ENCODE results near the gene ZNF76.

ZNF76 gene

DNA sequence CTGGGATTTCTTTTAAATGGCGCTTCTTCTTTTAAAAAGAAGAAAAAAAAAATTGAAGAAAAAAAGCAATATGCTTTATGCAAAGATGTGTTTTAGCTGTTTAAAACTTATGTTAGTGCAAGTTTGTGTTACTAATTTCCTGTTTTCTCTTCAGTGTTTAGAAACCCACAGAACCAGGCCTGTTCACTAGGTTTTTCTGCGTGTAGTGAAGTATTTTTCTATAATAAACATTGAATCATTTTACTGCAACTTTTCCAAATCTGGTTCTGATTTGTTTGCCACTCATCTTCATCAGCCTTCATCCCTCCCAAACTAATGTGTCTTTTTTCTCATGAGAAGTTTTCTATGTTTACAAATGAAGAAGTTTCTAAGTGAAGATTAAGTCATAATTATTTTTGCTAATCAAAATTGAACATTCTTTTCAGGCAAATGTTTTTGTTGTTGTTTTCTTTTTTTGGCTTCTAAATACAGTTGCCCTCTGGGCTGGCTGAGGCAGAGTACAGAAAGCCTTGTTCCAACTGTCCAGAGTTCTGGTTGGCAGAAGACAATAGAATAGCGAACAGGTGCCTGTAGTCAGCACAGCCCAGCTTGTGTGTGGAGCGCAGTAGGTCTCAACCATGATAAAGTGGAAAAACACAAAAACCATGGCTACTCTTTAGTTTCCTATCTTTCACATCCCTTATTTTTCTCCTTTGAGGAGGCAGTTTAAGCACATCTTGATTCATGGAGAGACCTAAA lies 14.5 kb downstream of the ZNF76 start:
- no peak for TF ChIP-seq TAF1 (IDR thresholded peaks at IDR 0.05; ENCODE audit: borderline replicate concordance, low read depth, low read length)
- no peak for TF ChIP-seq POLR2AphosphoS5 (IDR thresholded peaks at IDR 0.05; ENCODE audit: low read depth, low read length)
- no peak for TF ChIP-seq POLR2A (IDR thresholded peaks at IDR 0.05; ENCODE audit: low read depth, low read length)
- no peak for FAIRE-seq
- DNase-seq (ENCODE audit: insufficient read length): no peak

DNA sequence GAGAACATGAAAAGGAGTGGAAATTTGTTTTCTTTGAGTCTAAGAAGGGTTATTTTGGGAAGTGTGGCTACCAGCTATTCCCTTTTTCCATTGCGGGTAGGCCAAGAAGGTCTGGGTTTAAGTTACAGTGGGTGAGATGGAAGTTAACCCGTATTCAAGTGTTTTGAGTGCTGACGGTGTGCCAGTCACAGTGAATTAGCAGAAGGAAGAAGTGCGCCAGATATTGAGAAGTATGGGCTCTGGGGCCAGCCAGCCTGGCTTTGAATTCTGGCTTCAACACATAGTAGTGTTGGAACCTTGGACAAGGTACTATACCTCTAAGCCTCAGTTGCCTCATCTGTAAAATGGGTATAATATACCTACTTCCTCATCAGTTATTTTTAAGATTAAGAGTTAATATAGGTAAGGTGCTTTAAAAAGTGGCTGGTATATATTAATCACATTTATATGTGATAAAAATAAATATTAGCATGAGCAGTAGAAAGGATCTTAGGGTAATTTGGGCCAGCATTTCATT lies 16.3 kb downstream of the ZNF76 start:
- FAIRE-seq (no peak), DNase-seq (ENCODE audit: insufficient read length) (no peak)
- TF ChIP-seq TAF1 (IDR thresholded peaks at IDR 0.05; ENCODE audit: borderline replicate concordance, low read depth, low read length) (no peak), POLR2AphosphoS5 (IDR thresholded peaks at IDR 0.05; ENCODE audit: low read depth, low read length) (no peak), POLR2A (IDR thresholded peaks at IDR 0.05; ENCODE audit: low read depth, low read length) (no peak)

DNA sequence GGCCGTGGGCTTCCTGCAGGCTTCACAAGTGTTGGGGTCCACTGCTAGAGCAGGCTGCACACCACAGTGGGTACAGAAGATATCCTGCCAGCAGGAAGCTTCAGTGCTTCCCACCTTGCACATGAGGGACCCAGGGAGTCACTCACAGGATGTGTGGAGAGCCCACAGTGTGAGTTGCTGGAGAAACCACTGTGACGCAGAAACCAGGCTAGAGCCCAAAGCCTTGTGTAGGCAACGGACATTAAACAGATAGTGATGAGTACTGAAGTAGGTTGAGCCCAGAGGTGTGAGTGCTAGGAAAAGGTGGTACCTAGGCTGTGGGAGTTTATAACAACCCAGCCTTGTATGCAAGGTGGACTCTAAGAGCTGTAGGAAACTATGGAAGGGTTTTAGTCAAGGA lies 19.2 kb downstream of the ZNF76 start:
- no peak for DNase-seq (ENCODE audit: insufficient read length)
- TF ChIP-seq TAF1 (IDR thresholded peaks at IDR 0.05; ENCODE audit: borderline replicate concordance, low read depth, low read length): no peak
- no peak for TF ChIP-seq POLR2AphosphoS5 (IDR thresholded peaks at IDR 0.05; ENCODE audit: low read depth, low read length)
- no peak for TF ChIP-seq POLR2A (IDR thresholded peaks at IDR 0.05; ENCODE audit: low read depth, low read length)
- FAIRE-seq: no peak

- TF ChIP-seq TAF1 (IDR thresholded peaks at IDR 0.05; ENCODE audit: borderline replicate concordance, low read depth, low read length): no peak
- no peak for DNase-seq (ENCODE audit: insufficient read length)
- no peak for FAIRE-seq
These were observed 21.4 kb downstream of the ZNF76 start for GRCh38 chr6:35280903-35281302.

- TF ChIP-seq TAF1 (IDR thresholded peaks at IDR 0.05; ENCODE audit: borderline replicate concordance, low read depth, low read length) (no peak), POLR2A (IDR thresholded peaks at IDR 0.05; ENCODE audit: low read depth, low read length) (no peak), POLR2AphosphoS5 (IDR thresholded peaks at IDR 0.05; ENCODE audit: low read depth, low read length) (no peak)
- DNase-seq (ENCODE audit: insufficient read length): no peak
- no peak for FAIRE-seq
These were observed 22.9 kb downstream of the ZNF76 start for GRCh38 chr6:35282472-35282871.

GRCh38 chr6:35283361-35283760 lies 23.8 kb downstream of the ZNF76 start:
- TF ChIP-seq TAF1 (IDR thresholded peaks at IDR 0.05; ENCODE audit: borderline replicate concordance, low read depth, low read length): no peak
- TF ChIP-seq POLR2A (IDR thresholded peaks at IDR 0.05; ENCODE audit: low read depth, low read length): no peak
- TF ChIP-seq POLR2AphosphoS5 (IDR thresholded peaks at IDR 0.05; ENCODE audit: low read depth, low read length): no peak

DNA sequence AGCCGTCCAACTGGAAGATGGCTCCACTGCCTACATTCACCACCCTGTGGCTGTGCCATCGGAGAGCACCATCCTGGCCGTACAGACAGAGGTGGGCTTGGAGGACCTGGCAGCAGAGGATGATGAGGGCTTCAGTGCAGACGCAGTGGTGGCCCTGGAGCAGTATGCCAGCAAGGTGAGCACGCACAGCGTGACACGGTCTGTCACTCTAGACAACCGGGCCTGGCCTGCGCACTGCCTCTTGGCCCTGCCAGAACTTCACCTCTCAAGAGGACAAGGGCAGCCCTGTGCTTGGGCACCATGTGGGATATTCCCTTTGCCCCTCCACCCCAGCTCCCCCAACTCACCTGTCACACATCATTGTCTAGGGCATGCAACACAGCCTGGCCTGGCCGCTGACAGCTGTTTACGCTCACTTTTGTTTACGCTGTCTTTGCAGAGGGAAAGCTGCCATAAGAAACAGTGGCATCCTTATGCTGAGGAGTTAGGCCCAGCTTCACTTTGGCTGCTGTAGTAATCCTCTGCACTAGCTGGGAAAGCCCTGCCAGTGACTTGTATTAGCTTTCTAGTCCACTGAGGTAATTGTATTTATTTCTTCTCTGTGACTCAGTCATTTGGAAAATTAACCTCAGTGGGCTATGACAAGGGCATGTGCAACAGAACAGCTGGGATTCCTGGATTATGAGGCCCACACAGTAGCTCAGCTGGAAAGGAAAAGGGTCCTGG lies 28.3 kb downstream of the ZNF76 start:
- FAIRE-seq (no peak), DNase-seq (ENCODE audit: insufficient read length) (no peak)
- TF ChIP-seq POLR2AphosphoS5 (IDR thresholded peaks at IDR 0.05; ENCODE audit: low read depth, low read length): no peak
- TF ChIP-seq TAF1 (IDR thresholded peaks at IDR 0.05; ENCODE audit: borderline replicate concordance, low read depth, low read length): no peak
- TF ChIP-seq POLR2A (IDR thresholded peaks at IDR 0.05; ENCODE audit: low read depth, low read length): no peak

More at GRCh38 chr6:35283361-35283760, 23.8 kb downstream of the ZNF76 start:
- DNase-seq (ENCODE audit: insufficient read length) (no peak), FAIRE-seq (no peak)

- no peak for TF ChIP-seq POLR2AphosphoS5 (IDR thresholded peaks at IDR 0.05; ENCODE audit: low read depth, low read length)
- FAIRE-seq: no peak
- no peak for DNase-seq (ENCODE audit: insufficient read length)
These were observed 29.3 kb downstream of the ZNF76 start for GRCh38 chr6:35288834-35289233.

GRCh38 chr6:35291491-35291890 lies 32.0 kb downstream of the ZNF76 start:
- no peak for FAIRE-seq

DNA sequence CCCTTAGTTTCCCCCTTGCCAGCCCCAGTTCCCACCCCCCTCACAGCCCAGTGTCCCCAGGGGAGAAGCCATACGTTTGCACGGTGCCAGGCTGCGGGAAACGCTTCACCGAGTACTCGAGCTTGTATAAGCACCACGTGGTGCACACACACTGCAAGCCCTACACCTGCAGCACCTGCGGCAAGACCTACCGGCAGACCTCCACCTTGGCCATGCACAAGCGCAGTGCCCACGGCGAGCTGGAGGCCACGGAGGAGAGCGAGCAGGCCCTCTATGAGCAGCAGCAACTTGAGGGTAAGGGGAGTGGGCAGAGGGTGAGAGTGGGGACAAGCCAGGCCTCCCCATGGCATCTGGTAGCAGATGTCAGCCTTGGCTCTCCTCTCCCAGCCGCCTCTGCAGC lies 33.0 kb downstream of the ZNF76 start:
- DNase-seq (ENCODE audit: insufficient read length): no peak
- FAIRE-seq: no peak
- TF ChIP-seq TAF1 (IDR thresholded peaks at IDR 0.05; ENCODE audit: borderline replicate concordance, low read depth, low read length) (no peak), POLR2A (IDR thresholded peaks at IDR 0.05; ENCODE audit: low read depth, low read length) (no peak), POLR2AphosphoS5 (IDR thresholded peaks at IDR 0.05; ENCODE audit: low read depth, low read length) (no peak)

More at GRCh38 chr6:35291491-35291890, 32.0 kb downstream of the ZNF76 start:
- no peak for TF ChIP-seq TAF1 (IDR thresholded peaks at IDR 0.05; ENCODE audit: borderline replicate concordance, low read depth, low read length)
- no peak for TF ChIP-seq POLR2A (IDR thresholded peaks at IDR 0.05; ENCODE audit: low read depth, low read length)
- no peak for TF ChIP-seq POLR2AphosphoS5 (IDR thresholded peaks at IDR 0.05; ENCODE audit: low read depth, low read length)
- DNase-seq (ENCODE audit: insufficient read length): no peak

- FAIRE-seq (no peak), DNase-seq (ENCODE audit: insufficient read length) (no peak)
- TF ChIP-seq TAF1 (IDR thresholded peaks at IDR 0.05; ENCODE audit: borderline replicate concordance, low read depth, low read length): no peak
- no peak for TF ChIP-seq POLR2AphosphoS5 (IDR thresholded peaks at IDR 0.05; ENCODE audit: low read depth, low read length)
- no peak for TF ChIP-seq POLR2A (IDR thresholded peaks at IDR 0.05; ENCODE audit: low read depth, low read length)
These were observed 34.1 kb downstream of the ZNF76 start for GRCh38 chr6:35293681-35294080.

Data from GM12892 (cell line).